CD4-positive, alpha-beta T cell treated with Interleukin-21 for 1 hour (primary cell): ENCODE data around the gene LEP.

Experiments
- DNase-seq: peaks from one replicate; pipeline ENCODE4 v3.0.0-alpha.2; 2020

The LEP gene

DNA sequence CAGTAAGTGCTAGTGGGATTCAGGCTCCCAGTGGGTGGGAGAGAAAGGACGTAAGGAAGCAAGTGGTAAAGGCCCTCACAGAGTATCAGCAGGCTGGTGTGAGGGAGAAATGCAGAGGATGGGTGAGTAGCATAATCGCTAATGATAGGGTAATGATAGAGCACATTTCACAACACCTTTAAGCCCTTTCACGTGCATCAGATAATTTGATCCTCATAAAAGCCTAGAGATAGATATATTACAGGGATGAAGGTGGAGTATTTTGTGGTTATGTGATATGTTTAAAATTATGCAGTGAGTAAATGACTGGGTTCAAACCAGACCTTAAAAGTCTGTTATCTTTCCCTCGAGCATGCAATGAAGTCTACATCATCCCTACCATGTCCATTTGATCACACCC, 10.3 kb downstream of the LEP start:
- DNase-seq, result no peak

DNA sequence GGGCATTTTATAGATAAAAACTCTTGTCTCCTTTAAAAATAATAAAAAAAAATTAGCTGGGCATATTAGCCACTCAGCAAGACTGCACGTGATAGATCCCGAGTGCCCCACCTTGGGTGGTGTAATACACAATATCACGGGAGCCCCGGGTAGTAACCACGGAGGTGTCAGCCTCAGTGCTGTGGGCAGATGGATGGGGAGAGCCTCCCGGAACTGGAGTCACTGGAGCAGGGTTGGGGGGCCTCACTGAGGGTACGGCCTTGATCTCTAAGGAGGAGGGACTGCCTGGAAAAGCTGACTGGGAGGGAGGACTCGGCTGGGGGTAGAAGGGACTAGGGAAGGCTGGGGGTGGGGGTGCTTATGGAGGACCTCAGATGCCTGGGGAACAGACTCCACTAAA, 12.6 kb downstream of the LEP start:
- DNase-seq, result no peak

DNA sequence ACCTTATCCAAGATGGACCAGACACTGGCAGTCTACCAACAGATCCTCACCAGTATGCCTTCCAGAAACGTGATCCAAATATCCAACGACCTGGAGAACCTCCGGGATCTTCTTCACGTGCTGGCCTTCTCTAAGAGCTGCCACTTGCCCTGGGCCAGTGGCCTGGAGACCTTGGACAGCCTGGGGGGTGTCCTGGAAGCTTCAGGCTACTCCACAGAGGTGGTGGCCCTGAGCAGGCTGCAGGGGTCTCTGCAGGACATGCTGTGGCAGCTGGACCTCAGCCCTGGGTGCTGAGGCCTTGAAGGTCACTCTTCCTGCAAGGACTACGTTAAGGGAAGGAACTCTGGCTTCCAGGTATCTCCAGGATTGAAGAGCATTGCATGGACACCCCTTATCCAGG, 13.4 kb downstream of the LEP start:
- no peak for DNase-seq

DNA sequence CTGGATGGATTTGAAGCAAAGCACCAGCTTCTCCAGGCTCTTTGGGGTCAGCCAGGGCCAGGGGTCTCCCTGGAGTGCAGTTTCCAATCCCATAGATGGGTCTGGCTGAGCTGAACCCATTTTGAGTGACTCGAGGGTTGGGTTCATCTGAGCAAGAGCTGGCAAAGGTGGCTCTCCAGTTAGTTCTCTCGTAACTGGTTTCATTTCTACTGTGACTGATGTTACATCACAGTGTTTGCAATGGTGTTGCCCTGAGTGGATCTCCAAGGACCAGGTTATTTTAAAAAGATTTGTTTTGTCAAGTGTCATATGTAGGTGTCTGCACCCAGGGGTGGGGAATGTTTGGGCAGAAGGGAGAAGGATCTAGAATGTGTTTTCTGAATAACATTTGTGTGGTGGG, 14.2 kb downstream of the LEP start:
- no peak for DNase-seq

DNA sequence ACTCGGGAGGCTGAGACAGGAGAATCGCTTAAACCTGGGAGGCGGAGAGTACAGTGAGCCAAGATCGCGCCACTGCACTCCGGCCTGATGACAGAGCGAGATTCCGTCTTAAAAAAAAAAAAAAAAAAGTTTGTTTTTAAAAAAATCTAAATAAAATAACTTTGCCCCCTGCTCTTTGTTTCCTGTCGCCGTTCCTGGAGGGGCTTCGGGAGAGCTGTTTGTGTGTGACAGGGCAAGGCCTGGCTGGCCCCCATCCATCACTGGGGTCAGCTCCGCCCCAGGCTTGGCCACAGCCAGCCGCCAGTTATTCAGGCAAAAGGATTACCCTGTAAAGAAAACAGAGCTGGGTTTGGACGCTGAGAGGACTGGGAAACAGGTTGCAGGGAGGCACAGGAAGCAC, 16.4 kb downstream of the LEP start:
- DNase-seq, result no peak

DNA sequence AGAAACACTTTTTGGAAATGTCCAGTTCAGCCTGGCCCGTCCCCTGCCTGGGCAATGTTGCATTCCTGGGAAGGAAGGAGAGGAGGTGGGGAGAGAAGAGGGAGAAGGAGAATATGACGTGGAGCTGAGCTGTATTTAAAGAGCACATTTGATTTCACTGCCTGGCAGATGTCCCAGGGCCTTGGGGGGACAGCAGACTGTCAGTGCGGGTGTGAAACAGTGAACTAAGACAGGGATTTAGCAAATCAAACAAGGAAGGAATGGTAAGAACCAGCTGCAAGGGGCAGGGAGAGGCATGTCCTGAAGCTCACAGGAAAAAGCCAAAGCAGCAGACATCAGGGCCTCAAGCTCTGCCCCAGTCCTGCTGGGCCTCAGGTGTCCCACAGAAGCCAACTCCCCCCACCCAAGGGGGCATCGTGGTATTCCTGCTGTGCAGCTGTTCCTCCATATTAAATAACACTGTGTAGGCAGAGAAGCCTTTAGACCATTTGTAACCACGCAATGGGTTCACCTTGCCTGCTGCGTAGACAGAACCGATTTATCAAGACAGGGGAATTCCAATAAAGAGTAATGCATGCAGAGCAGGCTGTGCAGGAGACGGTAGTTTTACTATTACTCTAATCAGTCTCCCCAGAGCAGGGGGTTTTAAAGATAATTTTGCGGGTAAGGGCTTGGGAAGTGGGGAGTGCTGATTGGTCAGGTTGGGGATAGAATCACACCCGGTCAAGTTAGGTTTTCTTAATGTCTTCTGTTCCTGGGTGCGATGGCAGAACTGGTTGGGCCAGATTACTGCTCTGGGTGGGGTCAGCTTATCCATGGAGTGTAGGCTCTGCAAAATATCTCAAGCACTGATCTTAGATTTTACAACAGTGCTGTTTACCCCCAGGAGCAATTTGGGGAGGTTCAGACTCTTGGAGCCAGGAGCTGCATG, 18.3 kb downstream of the LEP start:
- DNase-seq, result no peak

DNA sequence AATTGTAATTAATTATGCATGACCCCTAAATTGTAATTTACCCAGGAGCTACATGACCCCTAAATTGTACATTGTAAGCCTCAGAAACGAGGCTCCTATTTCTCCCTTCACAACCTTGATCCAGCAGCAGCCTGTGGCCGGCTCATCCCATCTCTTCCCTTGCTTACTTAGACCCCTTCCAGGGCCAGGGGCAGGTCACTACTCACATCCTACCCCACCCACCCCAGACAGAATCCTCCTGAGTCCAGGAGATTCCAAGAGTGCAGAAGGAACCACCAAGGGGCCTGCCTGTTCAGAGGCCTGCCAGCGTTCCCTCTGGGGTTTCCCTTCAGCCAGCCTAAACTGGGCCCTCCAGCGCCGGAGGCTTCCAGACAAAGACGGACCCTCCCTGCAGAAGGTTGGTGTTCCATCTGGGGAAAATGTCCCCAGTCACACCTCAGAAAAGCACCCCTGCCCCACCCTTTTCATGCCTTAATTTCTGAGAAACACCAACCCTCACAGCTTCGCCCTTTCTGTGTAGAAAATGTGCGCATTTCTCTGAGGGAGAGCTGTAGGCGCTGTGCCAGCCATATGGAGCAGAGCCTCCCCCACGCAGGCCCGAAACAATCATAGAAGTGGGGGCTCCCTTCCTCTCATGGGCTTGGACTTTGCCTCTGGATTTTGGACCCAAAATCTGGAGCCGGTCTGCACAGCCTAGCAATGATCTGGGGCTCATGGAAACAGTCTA, 19.2 kb downstream of the LEP start:
- no peak for DNase-seq

DNA sequence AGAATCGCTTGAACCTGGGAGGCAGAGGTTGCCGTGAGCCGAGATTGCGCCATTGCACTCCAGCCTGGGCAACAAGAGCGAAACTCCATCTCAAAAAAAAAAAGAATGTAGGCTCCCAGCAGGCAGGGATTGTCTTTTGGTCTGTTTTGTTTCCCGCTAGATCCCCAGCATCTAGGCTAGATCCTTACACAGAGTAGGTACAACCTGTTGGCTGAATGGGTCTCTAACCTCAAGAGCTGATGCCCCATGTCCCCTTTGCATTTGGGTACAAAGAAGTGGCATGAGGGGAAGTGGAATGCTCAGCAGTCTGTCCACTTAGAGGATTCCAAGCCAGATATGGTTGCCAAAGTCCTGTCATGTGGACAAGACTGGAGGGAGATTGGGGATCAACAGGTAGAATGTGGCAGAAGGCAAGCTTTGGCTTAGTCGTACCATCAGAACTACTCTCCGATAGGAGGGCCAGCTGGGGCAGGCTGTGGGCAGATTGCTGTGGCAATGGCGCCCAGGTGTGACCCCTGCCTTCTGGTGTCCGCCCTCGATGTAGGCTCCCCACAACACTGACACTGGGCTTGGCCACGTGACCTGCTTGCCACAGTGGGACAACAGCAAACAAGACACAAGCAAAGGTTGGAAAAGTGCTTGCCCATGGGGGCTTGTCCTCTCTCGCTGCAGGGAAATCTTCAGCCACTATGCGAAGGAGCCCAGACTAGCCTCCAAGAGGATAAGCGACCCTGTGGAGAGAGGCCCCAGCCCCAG, 21.4 kb downstream of the LEP start:
- no peak for DNase-seq

DNA sequence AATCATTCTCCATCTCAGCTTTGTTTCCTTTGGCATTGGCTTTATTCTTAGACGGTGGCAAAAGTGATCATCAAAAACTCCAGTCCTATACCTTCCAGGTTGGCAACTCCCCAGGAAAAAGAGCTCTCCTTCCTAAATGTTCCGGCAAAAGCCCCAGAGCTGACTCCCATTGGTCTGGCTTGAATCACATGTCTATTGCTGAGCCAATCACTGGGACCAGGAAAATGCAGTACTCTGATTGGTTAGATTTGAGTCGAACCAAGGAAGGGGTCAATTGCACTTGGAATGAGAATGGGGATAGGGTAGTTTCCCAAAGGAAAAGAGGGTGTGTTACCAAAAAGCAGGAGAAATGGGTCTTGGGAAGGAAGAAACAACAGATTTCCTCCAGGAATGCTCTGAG, 22.3 kb downstream of the LEP start:
- DNase-seq, result no peak

DNA sequence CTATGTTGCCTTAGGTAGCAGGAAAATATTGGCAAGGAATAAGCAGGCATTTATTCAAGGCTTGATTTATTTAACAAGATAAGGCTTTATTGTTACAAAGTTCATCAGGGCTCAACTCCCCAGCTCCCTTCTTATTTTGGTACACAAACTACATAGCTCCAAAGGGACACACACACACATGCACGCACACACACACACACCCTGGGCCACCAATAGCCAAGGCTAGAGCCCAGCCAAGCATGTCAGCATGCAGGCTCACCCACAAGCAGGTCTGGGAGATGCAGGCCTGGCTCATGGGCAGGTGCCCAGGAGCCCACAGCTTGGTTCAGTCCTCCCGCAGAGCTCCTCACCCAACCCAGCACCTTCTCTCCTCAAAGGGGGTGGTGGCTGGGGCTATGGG, 23.4 kb downstream of the LEP start:
- DNase-seq, result no peak

DNA sequence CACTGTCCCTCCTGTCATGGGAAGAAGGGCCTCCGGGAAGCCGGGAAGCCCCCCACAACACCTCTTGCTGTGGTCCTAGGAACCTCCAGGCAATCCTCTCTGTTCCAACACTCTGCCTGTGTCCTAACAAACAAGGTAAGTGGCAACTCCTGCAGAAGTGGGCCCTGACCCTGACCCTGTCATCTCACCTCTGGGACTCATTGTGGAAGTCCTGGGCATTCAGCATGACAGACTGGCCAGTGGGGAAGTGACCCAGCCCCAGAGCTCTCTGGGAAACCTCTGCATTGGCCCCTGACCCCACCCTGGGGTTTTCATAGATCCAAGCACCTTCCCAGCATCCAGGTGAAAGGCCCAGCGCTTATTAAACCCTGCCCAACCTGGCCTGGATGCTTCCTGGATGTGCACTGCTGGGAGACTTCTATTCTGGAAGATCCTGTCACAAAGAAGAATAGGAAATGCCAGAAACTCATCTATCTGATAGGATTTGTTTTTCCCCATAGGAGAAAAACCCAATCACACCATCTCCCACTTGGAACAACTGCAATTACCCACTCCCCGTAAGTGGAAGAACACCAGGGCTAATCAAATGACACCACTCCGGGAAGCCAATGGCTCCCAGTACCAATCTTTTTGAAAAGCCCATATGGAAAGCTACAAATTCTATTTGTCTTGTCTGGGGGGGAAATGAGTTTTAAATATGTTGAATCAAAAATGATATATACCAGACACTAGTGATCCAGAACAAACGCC, 24.3 kb downstream of the LEP start:
- no peak for DNase-seq

DNA sequence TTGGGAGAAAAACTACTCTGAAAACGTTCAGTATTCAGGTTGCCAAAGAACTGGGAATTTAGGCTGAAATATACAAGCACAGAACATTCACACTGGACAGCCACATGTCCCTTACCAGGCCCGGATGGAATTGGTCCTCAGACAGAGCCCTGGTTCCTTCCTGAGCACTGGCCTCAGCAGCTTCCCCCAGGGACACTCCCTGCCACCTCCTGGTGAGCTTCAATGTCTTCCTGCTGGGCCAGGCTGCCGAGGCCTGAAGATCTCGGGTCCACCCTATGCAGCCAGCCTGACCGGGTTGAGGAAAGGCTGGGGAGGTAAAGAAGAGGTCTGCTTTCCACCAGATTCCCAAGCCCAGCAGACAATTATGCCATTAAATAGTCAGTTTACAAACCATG, 24.8 kb downstream of the LEP start:
- DNase-seq, result no peak

DNA sequence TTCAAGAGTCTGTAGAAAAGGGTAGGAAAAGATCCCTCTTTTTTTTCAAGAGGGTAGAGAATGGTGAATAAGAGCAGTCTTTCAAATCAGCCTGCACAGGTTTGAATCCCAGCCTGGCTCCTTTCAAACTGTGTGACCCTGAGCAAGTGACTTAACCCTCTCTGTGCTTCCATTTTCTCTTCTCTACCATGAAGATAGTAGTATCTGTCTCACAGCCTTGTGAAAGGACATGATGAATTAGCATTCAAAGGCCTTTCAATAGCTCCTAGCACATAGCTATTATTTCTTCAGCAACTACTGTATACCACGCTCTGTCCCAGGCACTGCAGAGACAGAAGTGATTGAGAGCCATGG, 25.4 kb downstream of the LEP start:
- no peak for DNase-seq

DNA sequence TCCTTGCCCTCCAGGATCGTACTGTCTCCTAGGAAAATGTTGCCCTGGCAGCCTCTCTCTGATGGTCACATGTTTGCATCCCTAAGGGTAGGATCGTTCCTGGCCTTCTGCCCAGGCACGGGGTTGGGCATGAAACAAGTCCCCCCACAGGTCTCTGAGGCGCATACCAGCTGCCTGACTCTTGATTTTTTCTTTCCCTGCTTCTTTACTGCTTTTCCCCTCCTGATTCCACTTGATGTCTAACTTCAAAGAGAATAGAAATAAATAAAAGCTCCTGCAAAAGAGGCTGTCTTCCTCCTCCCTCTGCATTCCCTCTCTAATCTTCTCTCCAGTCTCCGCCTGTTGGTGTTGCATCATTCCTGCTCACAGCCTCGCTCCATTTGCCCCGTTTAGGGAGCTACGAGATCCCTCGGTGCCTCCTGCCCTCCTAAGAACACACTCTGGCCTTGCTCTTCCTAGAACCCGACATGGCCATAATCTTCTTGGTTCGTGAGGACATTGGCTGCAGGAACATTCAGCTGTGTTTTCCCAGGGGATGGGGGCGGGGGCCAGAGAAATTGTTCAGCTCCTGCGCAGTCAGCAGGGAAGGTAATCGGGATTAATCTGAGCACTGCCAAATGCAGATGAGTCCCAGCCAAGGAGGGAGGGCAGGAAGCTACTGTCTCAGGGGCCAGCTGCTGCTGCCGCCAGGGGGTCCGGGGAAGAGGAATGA, 26.0 kb downstream of the LEP start:
- no peak for DNase-seq

DNA sequence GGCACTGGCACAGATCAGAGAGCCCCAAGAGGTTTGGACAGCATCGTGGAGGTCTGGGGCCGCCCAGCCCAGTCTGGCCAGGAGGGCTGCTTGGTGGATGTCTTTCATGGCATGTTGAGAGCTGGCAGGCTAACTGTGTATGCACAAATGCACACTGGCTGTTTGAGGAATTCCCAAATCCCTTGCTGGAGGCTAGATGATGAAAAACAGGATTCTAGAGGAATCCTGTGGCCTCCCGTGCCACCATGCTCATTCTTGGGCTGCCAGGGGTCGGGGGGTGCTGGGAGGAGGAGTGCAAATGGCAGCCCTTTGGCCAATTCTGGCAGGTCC, 26.5 kb downstream of the LEP start:
- DNase-seq, result no peak

DNA sequence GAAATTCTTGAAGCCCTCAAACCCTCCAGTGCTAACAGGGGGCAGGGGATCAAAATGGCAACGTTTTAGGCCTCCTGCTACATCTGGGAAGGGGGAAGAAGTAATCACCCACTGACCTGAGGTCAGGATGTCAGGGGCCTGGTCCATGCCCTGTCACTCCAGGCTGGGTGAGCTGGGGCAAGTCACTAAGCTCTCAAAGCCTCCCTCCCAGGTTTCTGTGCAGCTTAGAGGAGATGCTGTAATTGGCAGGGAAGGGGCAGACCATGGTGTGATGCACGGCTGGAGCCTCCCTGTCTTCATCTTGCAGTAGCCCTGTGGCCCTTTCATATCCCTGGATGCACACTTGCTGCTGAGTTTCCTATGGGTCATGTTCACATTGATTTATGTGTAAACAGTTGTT, 27.2 kb downstream of the LEP start:
- no peak for DNase-seq

DNA sequence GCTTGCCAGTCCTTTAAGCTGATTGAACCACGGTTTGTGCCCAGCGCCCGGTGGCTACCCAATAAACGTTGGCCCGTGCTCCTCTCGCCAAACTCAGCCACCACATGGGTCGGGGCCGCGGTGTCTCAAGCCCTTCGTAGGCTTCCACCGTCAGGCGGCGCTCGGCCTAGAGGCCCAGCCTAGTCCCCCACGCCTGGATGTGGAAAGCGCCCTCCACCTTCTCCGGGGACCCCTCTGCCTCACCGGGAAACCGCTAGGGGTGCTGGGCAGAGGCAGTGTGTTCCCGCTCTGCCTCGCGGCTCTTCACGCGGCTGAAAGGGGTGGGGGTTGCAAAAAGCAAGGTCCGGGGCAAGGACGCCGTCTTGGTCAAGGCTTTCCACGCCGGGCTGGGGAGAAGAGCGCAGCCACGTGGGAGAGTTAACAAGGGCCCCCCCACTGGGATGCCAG, 29.8 kb downstream of the LEP start:
- no peak for DNase-seq

DNA sequence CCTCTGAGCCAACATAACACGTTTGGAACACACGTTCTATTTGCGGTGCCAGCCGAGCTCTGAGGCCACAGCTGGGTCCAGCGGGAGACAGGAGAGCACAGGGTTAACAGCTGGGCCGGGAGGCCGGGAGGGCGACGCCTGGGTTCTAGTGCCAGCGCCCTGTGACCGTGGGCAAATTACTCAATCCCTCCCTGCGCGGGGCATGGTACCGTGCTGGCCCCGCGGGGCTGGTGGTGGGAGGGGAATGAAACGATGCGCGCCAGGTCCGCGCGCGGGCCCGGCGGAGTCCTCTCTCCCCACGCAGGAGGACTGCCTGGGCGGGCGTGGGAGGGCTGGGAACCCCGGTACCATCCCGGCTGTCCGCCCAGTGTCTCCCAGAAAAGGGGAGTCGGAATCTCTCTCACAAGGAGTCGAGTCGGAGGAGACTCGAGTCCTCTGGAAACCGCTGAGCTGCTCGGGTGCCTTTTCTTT, 30.4 kb downstream of the LEP start:
- DNase-seq, result no peak

DNA sequence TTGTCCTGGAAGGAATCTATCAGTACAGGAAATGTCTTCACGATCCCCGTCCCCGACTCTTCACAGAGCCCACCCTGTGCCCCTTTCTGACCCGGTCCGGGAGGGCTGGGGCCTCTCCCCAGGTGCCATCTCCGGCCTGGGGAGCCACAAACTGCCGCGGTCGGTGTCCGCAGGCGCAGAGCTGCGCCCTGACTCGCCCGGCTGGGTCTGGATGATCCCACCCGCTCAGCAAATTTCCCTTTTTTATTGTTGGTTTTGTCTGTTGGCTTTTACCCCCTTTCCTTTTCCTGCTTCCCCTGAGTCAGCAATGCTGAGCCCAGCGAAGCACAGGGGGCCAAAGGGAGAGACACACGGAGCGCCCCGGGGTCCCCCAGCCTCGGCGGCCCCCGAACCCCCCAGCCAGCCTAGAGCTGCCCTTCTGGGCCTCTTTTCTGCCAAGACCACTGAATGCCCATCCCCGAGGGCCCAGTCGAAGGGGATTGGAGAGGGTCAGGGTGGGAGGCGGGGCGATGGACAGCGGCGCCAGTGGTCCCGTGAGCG, 30.9 kb downstream of the LEP start:
- no peak for DNase-seq

DNA sequence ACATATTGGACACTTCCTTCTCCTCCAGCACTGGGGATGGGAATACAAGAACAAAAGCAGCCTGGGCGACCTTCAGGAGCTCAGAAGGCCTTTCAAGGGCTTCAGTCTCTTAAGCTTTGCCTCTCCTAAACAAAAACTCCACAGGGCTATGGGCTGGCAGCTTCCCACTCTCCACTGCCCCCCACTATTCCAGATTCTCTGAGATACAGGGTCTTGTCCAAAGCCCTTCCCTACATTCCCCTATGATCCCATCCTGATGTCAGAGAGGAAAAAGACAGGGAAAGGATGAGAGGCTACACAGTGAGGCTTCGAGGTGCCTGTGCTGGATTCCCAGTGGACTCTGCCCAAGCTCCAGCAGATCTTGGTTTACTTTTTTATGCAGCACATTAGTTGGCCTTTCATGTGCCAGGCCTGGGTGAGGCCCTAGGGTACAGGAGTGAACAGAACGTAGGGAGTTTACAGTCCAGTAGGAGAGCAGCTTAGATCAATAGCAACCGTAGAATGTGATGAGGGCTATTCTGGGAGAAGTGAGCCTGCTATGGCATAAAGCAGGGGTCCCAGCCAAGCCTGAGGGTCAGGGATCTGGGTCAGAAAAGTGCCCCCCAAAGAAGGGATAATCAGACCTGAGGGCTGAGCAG, 33.3 kb downstream of the LEP start:
- DNase-seq, result no peak

DNA sequence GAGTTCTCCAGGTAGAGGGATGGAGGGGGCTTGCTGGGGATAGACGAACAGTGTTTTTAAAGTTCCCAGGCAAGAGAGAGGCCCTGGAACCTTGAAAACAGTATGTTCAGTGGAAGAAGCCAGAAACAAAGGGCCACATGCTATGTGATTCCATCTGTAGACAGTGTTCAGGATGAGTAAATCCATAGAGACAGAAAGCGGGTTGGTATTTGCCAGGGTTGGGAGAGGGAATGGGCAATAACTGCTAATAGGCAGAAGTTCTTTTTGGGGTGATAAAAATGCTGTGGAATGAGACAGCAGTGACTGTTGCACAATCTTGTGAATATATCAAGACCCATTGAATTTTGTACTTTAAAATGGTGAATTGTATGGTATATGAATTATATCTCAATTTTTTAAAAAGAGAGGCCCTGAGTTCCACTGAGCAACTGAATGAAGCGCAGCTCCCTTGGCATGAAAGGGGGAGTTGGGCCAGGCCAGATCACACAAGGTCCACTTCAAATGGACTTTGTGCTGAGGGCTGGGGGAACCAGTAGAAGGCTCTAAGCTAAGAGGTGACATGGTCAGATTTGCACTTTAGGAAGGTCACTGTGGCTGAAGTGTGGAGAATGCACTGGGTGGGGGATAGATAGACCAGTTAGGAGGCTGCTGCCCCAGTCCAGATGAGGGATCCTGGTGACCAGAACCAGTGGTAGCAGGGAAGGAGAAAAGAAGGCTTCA, 34.0 kb downstream of the LEP start:
- DNase-seq, result no peak
